PC-9 (cell line): Measurements from ENCODE around the gene EPS15.

ENCODE experiments used
- EZH2 ChIP-seq: fragments of 200-600 bp; sonication (generic); IDR thresholded peaks from 2 replicates; pipeline ENCODE4 v1.8.0; 2017; ENCODE audit warnings: antibody characterized with exemption, low read depth
- TF ChIP-seq, protein P1 (sequence below): fragments of 200-600 bp; sonication (generic); conservative IDR thresholded peaks from 2 replicates; pipeline ENCODE4 v1.6.1; 2017; ENCODE audit warnings: mixed run types, antibody characterized with exemption, mild to moderate bottlenecking, moderate library complexity

GRCh38 chr1:51410568-51411460 is 108.3 kb downstream of the EPS15 start:
- TF ChIP-seq, protein P1, sequence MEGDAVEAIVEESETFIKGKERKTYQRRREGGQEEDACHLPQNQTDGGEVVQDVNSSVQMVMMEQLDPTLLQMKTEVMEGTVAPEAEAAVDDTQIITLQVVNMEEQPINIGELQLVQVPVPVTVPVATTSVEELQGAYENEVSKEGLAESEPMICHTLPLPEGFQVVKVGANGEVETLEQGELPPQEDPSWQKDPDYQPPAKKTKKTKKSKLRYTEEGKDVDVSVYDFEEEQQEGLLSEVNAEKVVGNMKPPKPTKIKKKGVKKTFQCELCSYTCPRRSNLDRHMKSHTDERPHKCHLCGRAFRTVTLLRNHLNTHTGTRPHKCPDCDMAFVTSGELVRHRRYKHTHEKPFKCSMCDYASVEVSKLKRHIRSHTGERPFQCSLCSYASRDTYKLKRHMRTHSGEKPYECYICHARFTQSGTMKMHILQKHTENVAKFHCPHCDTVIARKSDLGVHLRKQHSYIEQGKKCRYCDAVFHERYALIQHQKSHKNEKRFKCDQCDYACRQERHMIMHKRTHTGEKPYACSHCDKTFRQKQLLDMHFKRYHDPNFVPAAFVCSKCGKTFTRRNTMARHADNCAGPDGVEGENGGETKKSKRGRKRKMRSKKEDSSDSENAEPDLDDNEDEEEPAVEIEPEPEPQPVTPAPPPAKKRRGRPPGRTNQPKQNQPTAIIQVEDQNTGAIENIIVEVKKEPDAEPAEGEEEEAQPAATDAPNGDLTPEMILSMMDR: no peak
- TF ChIP-seq EZH2: no peak
